ENCODE measurements around the gene VAC14.

VAC14 gene

GRCh38 chr16:70663524-70664324, 137.2 kb downstream of the VAC14 start:
- FAIRE-seq (no peak), DNase-seq (ENCODE audit: insufficient read length, low spot score) (no peak)
- TF ChIP-seq PAX5 (IDR thresholded peaks at IDR 0.05; ENCODE audit: insufficient read depth, low read length, severe bottlenecking), result no peak
- TF ChIP-seq POLR2AphosphoS5 (IDR thresholded peaks at IDR 0.05; ENCODE audit: low read depth, low read length), result no peak
- TF ChIP-seq POLR2A (IDR thresholded peaks at IDR 0.05; ENCODE audit: low read depth, low read length), result no peak
- no peak for TF ChIP-seq POU2F2 (IDR thresholded peaks at IDR 0.05; ENCODE audit: low read depth, low read length)
- no peak for TF ChIP-seq SPI1 (IDR thresholded peaks at IDR 0.05; ENCODE audit: low read depth, low read length)
- no peak for TF ChIP-seq TAF1 (IDR thresholded peaks at IDR 0.05; ENCODE audit: low read depth, low read length)

- no peak for FAIRE-seq
- TF ChIP-seq SPI1 (IDR thresholded peaks at IDR 0.05; ENCODE audit: low read depth, low read length) (no peak), POLR2AphosphoS5 (IDR thresholded peaks at IDR 0.05; ENCODE audit: low read depth, low read length) (no peak), POLR2A (IDR thresholded peaks at IDR 0.05; ENCODE audit: low read depth, low read length) (no peak), POU2F2 (IDR thresholded peaks at IDR 0.05; ENCODE audit: low read depth, low read length) (no peak), TAF1 (IDR thresholded peaks at IDR 0.05; ENCODE audit: low read depth, low read length) (no peak), PAX5 (IDR thresholded peaks at IDR 0.05; ENCODE audit: insufficient read depth, low read length, severe bottlenecking) (no peak)
- no peak for DNase-seq (ENCODE audit: insufficient read length, low spot score)
These were observed 137.9 kb downstream of the VAC14 start for GRCh38 chr16:70662991-70663523.

- DNase-seq (ENCODE audit: insufficient read length, low spot score), result no peak
- FAIRE-seq, result no peak
- no peak for TF ChIP-seq POU2F2 (IDR thresholded peaks at IDR 0.05; ENCODE audit: low read depth, low read length)
- no peak for TF ChIP-seq POLR2A (IDR thresholded peaks at IDR 0.05; ENCODE audit: low read depth, low read length)
- no peak for TF ChIP-seq SPI1 (IDR thresholded peaks at IDR 0.05; ENCODE audit: low read depth, low read length)
- no peak for TF ChIP-seq PAX5 (IDR thresholded peaks at IDR 0.05; ENCODE audit: insufficient read depth, low read length, severe bottlenecking)
- no peak for TF ChIP-seq TAF1 (IDR thresholded peaks at IDR 0.05; ENCODE audit: low read depth, low read length)
- TF ChIP-seq POLR2AphosphoS5 (IDR thresholded peaks at IDR 0.05; ENCODE audit: low read depth, low read length), result no peak
These were observed 138.9 kb downstream of the VAC14 start for GRCh38 chr16:70661918-70662641.

- DNase-seq (ENCODE audit: insufficient read length, low spot score) (no peak), FAIRE-seq (no peak)
- TF ChIP-seq POLR2A (IDR thresholded peaks at IDR 0.05; ENCODE audit: low read depth, low read length) (no peak), SPI1 (IDR thresholded peaks at IDR 0.05; ENCODE audit: low read depth, low read length) (no peak), TAF1 (IDR thresholded peaks at IDR 0.05; ENCODE audit: low read depth, low read length) (no peak), POLR2AphosphoS5 (IDR thresholded peaks at IDR 0.05; ENCODE audit: low read depth, low read length) (no peak), POU2F2 (IDR thresholded peaks at IDR 0.05; ENCODE audit: low read depth, low read length) (no peak), PAX5 (IDR thresholded peaks at IDR 0.05; ENCODE audit: insufficient read depth, low read length, severe bottlenecking) (no peak)
These were observed 139.4 kb downstream of the VAC14 start for GRCh38 chr16:70661534-70661917.

GRCh38 chr16:70660672-70661350, 140.1 kb downstream of the VAC14 start:
- TF ChIP-seq POU2F2 (IDR thresholded peaks at IDR 0.05; ENCODE audit: low read depth, low read length) (no peak), SPI1 (IDR thresholded peaks at IDR 0.05; ENCODE audit: low read depth, low read length) (no peak)
- DNase-seq (ENCODE audit: insufficient read length, low spot score), result no peak
- no peak for FAIRE-seq

- no peak for DNase-seq (ENCODE audit: insufficient read length, low spot score)
These were observed 140.8 kb downstream of the VAC14 start for GRCh38 chr16:70659953-70660671.

GRCh38 chr16:70659546-70659945, 141.4 kb downstream of the VAC14 start:
- DNase-seq (ENCODE audit: insufficient read length, low spot score) (no peak), FAIRE-seq (no peak)
- TF ChIP-seq POU2F2 (IDR thresholded peaks at IDR 0.05; ENCODE audit: low read depth, low read length) (no peak), POLR2A (IDR thresholded peaks at IDR 0.05; ENCODE audit: low read depth, low read length) (no peak), SPI1 (IDR thresholded peaks at IDR 0.05; ENCODE audit: low read depth, low read length) (no peak), PAX5 (IDR thresholded peaks at IDR 0.05; ENCODE audit: insufficient read depth, low read length, severe bottlenecking) (no peak), TAF1 (IDR thresholded peaks at IDR 0.05; ENCODE audit: low read depth, low read length) (no peak), POLR2AphosphoS5 (IDR thresholded peaks at IDR 0.05; ENCODE audit: low read depth, low read length) (no peak)

More at GRCh38 chr16:70659953-70660671, 140.8 kb downstream of the VAC14 start:
- TF ChIP-seq POLR2A (IDR thresholded peaks at IDR 0.05; ENCODE audit: low read depth, low read length) (no peak), POU2F2 (IDR thresholded peaks at IDR 0.05; ENCODE audit: low read depth, low read length) (no peak), POLR2AphosphoS5 (IDR thresholded peaks at IDR 0.05; ENCODE audit: low read depth, low read length) (no peak), PAX5 (IDR thresholded peaks at IDR 0.05; ENCODE audit: insufficient read depth, low read length, severe bottlenecking) (no peak), SPI1 (IDR thresholded peaks at IDR 0.05; ENCODE audit: low read depth, low read length) (no peak), TAF1 (IDR thresholded peaks at IDR 0.05; ENCODE audit: low read depth, low read length) (no peak)
- FAIRE-seq, result no peak

- no peak for TF ChIP-seq POLR2A (IDR thresholded peaks at IDR 0.05; ENCODE audit: low read depth, low read length)
- no peak for TF ChIP-seq POLR2AphosphoS5 (IDR thresholded peaks at IDR 0.05; ENCODE audit: low read depth, low read length)
- no peak for TF ChIP-seq POU2F2 (IDR thresholded peaks at IDR 0.05; ENCODE audit: low read depth, low read length)
- no peak for TF ChIP-seq SPI1 (IDR thresholded peaks at IDR 0.05; ENCODE audit: low read depth, low read length)
- TF ChIP-seq PAX5 (IDR thresholded peaks at IDR 0.05; ENCODE audit: insufficient read depth, low read length, severe bottlenecking), result no peak
- TF ChIP-seq TAF1 (IDR thresholded peaks at IDR 0.05; ENCODE audit: low read depth, low read length), result no peak
- DNase-seq (ENCODE audit: insufficient read length, low spot score) (no peak), FAIRE-seq (no peak)
These were observed 142.0 kb downstream of the VAC14 start for GRCh38 chr16:70658921-70659320.

Measured in GM12891 (cell line).